ENCODE data around the gene DLGAP3. TPM values are rescaled to one million over a fixed set of nuclear protein-coding genes. Genes with fewer than 3 reads are reported as not detected.

The DLGAP3 gene
- total RNA-seq, 1 donor from 2014 or later = 0.21 TPM

DNA sequence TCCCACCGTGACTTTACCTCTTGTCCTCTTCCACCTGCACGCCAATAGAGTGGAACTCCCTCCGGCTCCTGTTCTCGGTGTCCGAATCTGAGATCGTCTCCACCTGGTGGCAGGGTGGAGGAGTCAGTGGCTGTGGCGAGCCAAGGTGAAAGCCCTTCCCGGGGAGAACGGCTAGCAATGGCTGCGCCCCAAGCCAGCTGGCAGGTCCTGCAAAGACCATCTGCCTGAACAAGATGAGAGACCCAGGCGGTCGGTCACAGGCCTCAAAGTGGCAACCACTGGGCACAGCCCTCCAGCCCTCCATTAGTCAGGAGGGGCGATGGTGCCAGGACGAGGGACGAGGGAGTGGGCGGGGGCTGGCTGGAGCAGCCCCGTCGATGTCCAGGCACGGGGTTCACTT is 44.5 kb downstream of the DLGAP3 start:
- Mint-ChIP-seq H3K9me3 (ENCODE audit: unreplicated experiment) (no peaks in the 10 kb centered on the region), H3K36me3 (ENCODE audit: unreplicated experiment) (no peaks in the 10 kb centered on the region), H3K27ac (ENCODE audit: unreplicated experiment) (no peak overlapping the region), H3K27me3 (ENCODE audit: unreplicated experiment) (peaks cover 52% of the 10 kb centered on the region), H3K4me3 (ENCODE audit: unreplicated experiment) (peak overlapping the region; percentile 47), H3K4me1 (ENCODE audit: unreplicated experiment) (peaks cover 3% of the 10 kb centered on the region)
- TF ChIP-seq CTCF (IDR thresholded peaks at IDR 0.05) = no peak
- DNase-seq (ENCODE audit: extremely low spot score, unreplicated experiment) = no peak

DNA sequence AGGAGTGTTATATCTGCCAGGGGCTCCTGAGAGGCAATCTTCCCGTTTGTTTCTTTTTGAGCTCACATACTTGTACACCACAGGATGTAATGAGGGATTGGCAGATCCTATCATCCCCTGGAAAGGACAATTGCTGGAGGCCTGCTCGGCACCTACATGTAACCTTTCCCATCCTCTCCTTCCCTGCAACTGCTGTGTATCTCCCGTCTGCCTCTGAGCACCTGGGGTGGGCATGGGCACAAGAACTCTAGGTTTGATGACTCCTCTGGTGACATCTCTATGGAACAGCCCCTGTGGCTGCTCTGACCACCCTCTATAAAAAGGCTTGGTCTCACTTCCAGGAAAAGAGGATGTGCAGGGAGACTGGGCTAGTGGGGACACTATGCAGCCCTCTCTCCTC is 44.9 kb downstream of the DLGAP3 start:
- Mint-ChIP-seq H3K27ac (ENCODE audit: unreplicated experiment) (no peak overlapping the region), H3K4me3 (ENCODE audit: unreplicated experiment) (no peak overlapping the region), H3K27me3 (ENCODE audit: unreplicated experiment) (peaks cover 52% of the 10 kb centered on the region), H3K9me3 (ENCODE audit: unreplicated experiment) (no peaks in the 10 kb centered on the region), H3K36me3 (ENCODE audit: unreplicated experiment) (no peaks in the 10 kb centered on the region), H3K4me1 (ENCODE audit: unreplicated experiment) (peaks cover 3% of the 10 kb centered on the region)
- TF ChIP-seq CTCF (IDR thresholded peaks at IDR 0.05) = no peak
- no peak for DNase-seq (ENCODE audit: extremely low spot score, unreplicated experiment)

DNA sequence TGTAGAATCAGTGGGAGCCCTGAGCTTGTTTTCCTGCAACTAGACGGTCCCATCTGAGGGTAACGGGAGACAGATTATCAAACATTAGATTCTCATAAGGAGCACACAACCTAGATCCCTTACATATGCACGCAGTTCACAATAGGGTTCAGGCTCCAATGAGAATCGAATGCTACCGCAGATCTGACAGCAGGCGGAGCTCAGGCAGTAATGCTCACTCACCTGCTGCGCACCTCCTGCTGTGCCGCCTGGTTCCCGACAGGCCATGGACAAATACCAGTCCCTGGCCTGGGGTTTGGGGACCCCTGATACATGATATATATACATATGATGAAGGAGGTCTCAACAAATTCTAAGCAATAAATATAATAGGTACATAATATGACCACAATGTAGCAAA is 50.2 kb downstream of the DLGAP3 start:
- no peaks in the 10 kb centered on the region for H3K36me3 Mint-ChIP-seq (ENCODE audit: unreplicated experiment)
- no peak for TF ChIP-seq CTCF (IDR thresholded peaks at IDR 0.05)
- H3K9me3 Mint-ChIP-seq (ENCODE audit: unreplicated experiment) = no peaks in the 10 kb centered on the region
- no peak for DNase-seq (ENCODE audit: extremely low spot score, unreplicated experiment)
- H3K4me1 Mint-ChIP-seq (ENCODE audit: unreplicated experiment) = no peaks in the 10 kb centered on the region
- no peak overlapping the region for H3K27ac Mint-ChIP-seq (ENCODE audit: unreplicated experiment)
- no peak overlapping the region for H3K4me3 Mint-ChIP-seq (ENCODE audit: unreplicated experiment)
- H3K27me3 Mint-ChIP-seq (ENCODE audit: unreplicated experiment) = peaks cover 53% of the 10 kb centered on the region

GRCh38 chr1:34876406-34876805 is 53.0 kb downstream of the DLGAP3 start:
- Mint-ChIP-seq H3K4me3 (ENCODE audit: unreplicated experiment) (no peak overlapping the region), H3K9me3 (ENCODE audit: unreplicated experiment) (no peaks in the 10 kb centered on the region), H3K27ac (ENCODE audit: unreplicated experiment) (no peak overlapping the region), H3K4me1 (ENCODE audit: unreplicated experiment) (no peaks in the 10 kb centered on the region), H3K36me3 (ENCODE audit: unreplicated experiment) (no peaks in the 10 kb centered on the region), H3K27me3 (ENCODE audit: unreplicated experiment) (peaks cover 60% of the 10 kb centered on the region)
- no peak for TF ChIP-seq CTCF (IDR thresholded peaks at IDR 0.05)
- no peak for DNase-seq (ENCODE audit: extremely low spot score, unreplicated experiment)

DNA sequence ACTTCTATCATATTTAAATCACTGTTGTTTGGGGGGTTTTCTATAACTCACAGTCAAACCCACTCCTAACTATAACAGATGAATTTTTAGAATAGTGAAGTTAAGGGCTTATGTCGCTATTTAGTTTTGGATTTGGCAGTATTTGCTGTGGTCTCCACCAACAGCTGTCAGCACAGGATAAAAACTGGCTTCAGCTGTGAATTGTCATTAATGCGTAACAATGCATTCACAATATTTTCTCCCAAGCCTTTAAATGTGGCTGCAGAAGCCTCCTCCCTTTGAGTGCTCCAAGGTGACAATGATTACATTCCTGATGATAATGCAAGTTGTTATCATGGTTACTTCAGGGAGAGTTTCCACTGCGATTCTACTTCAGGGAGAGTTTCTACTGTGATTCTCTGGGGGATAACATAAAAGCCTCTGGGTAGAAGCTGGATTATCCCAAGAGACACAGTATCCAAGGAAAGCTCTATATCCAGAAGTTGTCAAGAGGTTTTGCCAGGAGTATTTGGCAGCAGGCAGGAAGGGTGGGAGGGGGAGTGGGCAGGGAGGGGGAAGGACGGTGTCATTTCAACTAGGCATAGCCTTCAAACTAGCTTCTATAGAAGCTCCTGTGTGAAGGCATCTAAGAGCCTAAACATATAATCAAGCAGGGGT is 55.0 kb downstream of the DLGAP3 start:
- H3K36me3 Mint-ChIP-seq (ENCODE audit: unreplicated experiment) = no peaks in the 10 kb centered on the region
- no peaks in the 10 kb centered on the region for H3K9me3 Mint-ChIP-seq (ENCODE audit: unreplicated experiment)
- peaks cover 58% of the 10 kb centered on the region for H3K27me3 Mint-ChIP-seq (ENCODE audit: unreplicated experiment)

More for the DNA sequence above, 55.0 kb downstream of the DLGAP3 start:
- no peaks in the 10 kb centered on the region for H3K4me1 Mint-ChIP-seq (ENCODE audit: unreplicated experiment)
- H3K4me3 Mint-ChIP-seq (ENCODE audit: unreplicated experiment) = no peak overlapping the region
- no peak overlapping the region for H3K27ac Mint-ChIP-seq (ENCODE audit: unreplicated experiment)
- no peak for DNase-seq (ENCODE audit: extremely low spot score, unreplicated experiment)
- no peak for TF ChIP-seq CTCF (IDR thresholded peaks at IDR 0.05)

Measured in osteocyte (in vitro differentiated cells).